DLD1 (cell line): ENCODE measurements around the gene ABHD12.

Experiments used
- in situ Hi-C: cut with HindIII; loops from 2 replicates; pipeline ENCODE4 v1.10.0; 2017; ENCODE audit warnings: low sequenced_read_pairs

ABHD12 gene

GRCh38 chr20:25293507-25293906 lies 97.1 kb downstream of the ABHD12 start:
- in situ Hi-C loops, result no loop called here

- in situ Hi-C loops, result no loop called here
Observed at GRCh38 chr20:25292176-25292891, 98.3 kb downstream of the ABHD12 start.

- in situ Hi-C loops, result no loop called here
Observed at GRCh38 chr20:25291432-25292133, 99.1 kb downstream of the ABHD12 start.

GRCh38 chr20:25290646-25291431 lies 99.8 kb downstream of the ABHD12 start:
- in situ Hi-C loops, result no loop called here

- in situ Hi-C loops, result no loop called here
Observed at GRCh38 chr20:25289886-25290597, 100.6 kb downstream of the ABHD12 start.

- in situ Hi-C loops, result no loop called here
Observed at GRCh38 chr20:25288291-25289181, 102.1 kb downstream of the ABHD12 start.

GRCh38 chr20:25287631-25288290 lies 102.9 kb downstream of the ABHD12 start:
- in situ Hi-C loops, result no loop called here

GRCh38 chr20:25286917-25287316 lies 103.7 kb downstream of the ABHD12 start:
- in situ Hi-C loops, result no loop called here

- in situ Hi-C loops, result no loop called here
Observed at GRCh38 chr20:25285856-25286798, 104.5 kb downstream of the ABHD12 start.

- in situ Hi-C loops, result no loop called here
Observed at GRCh38 chr20:25285091-25285647, 105.5 kb downstream of the ABHD12 start.

- in situ Hi-C loops, result no loop called here
Observed at GRCh38 chr20:25284131-25284601, 106.5 kb downstream of the ABHD12 start.

GRCh38 chr20:25283221-25283951 lies 107.2 kb downstream of the ABHD12 start:
- in situ Hi-C loops, result no loop called here

- in situ Hi-C loops, result no loop called here
Observed at GRCh38 chr20:25282796-25283195, 107.8 kb downstream of the ABHD12 start.

- in situ Hi-C loops, result no loop called here
Observed at GRCh38 chr20:25282034-25282781, 108.4 kb downstream of the ABHD12 start.

GRCh38 chr20:25281541-25281991 lies 109.1 kb downstream of the ABHD12 start:
- in situ Hi-C loops, result no loop called here
